Pancreas (tissue), 10 donors: Measurements from ENCODE around the gene TNIP3. TPM values are rescaled to one million over a fixed set of nuclear protein-coding genes. Genes with fewer than 3 reads are reported as not detected.

Experiments
- ATAC-seq, 4 donors: fragments of 200-7000 bp; cut with Tn5 transposase; one replicate each; pipeline versions ENCODE4 v1.8.0 to v1.9.1; 2020; ENCODE audit warnings: mild to moderate bottlenecking in 4 of 4, moderate library complexity in 4 of 4
- DNase-seq, 6 donors: peaks; one replicate each; pipeline ENCODE4 v3.0.0-alpha.2; 2020
- FAIRE-seq: peaks from 2 replicates; lab custom pipeline; 2012; peaks lifted over from hg19 to GRCh38; lab: Jason Lieb, UNC
- H3K27ac ChIP-seq, 4 donors: fragments of 200-600 bp; sonication (generic); 1 replicate in 3 of 4; 2 replicates in 1 of 4; pipeline versions ENCODE4 v1.5.0 to v1.8.0; 2020
- H3K27me3 ChIP-seq, 4 donors: fragments of 200-600 bp; one replicate each; pipeline ENCODE4 v1.8.0; 2021
- H3K36me3 ChIP-seq, 3 donors: fragments of 200-600 bp; sonication (generic) in 1 of 3; one replicate each; pipeline versions ENCODE4 v1.5.0 to v1.8.0; 2020 to 2021
- H3K4me1 ChIP-seq, 3 donors: fragments of 200-600 bp; one replicate each; pipeline ENCODE4 v1.8.0; 2021
- H3K4me3 ChIP-seq, 4 donors: fragments of 200-600 bp; sonication (generic) in 2 of 4; one replicate each; pipeline versions ENCODE4 v1.5.0 to v1.8.0; 2020 to 2021
- H3K9me3 ChIP-seq, 4 donors: fragments of 200-600 bp; one replicate each; pipeline ENCODE4 v1.8.0; 2021
- WGBS, 2 donors: extraction: QIAGEN DNeasy Blood & Tissue Kit; methylation state at CpG; one replicate each; pipeline ENCODE4 v1.1.7; 2013; 5-methylcytosine and 5-hydroxymethylcytosine counted together
- intact Hi-C, 3 donors: fragments of 100-400 bp; cut with DNase I; formaldehyde crosslinking; loops; one replicate each; pipeline versions ENCODE4 v1.11.1 to v1.14.2; 2022
- polyA plus RNA-seq, 2 donors: library from polyadenylated mRNA; stranded (reverse); fragments of 200-250 nt; gene quantifications; one replicate each; pipeline ENCODE4 v1.2.3, GENCODE V29; 2013
- total RNA-seq, 6 donors: library from RNA; stranded (reverse); fragmentation: NEBNext Ultra II Directional in 4 of 6; extraction: Animal tissue kit (Norgen Biotek cat#: 25700) in 4 of 6; gene quantifications; one replicate each; pipeline versions ENCODE4 v1.2.1 to v1.2.4, GENCODE V29; 2021 to 2023
- TF ChIP-seq, protein P1 (sequence below), 4 donors: fragments of 200-600 bp; sonication (generic) in 3 of 4; IDR thresholded peaks; one replicate each; pipeline versions ENCODE4 v1.5.0 to v1.8.0; 2021; ENCODE audit warnings: antibody characterized with exemption in 4 of 4
- donor health status: healthy with polysubstance abuse.
- donor health status: DM: no; HTN: no; CAD: no; lungs with moderate emphysema.
- donor health status: DM: no; HTN: no; CAD: no.
- donor health status: control.
- donor health status: control.
- donor health status: Bipolar disorder and iron deficiency.
- donor health status: DM: yes; HTN: yes; CAD: no.
- donor health status: DM: no; HTN: no; CAD: no.
- donor health status: DM: no; HTN: no; CAD: no.
- donor health status: DM: yes; HTN: yes; CAD: no.

Gene TNIP3
- total and polyA plus RNA-seq, 8 donors, result 0.31 TPM; not detected in 7

DNA sequence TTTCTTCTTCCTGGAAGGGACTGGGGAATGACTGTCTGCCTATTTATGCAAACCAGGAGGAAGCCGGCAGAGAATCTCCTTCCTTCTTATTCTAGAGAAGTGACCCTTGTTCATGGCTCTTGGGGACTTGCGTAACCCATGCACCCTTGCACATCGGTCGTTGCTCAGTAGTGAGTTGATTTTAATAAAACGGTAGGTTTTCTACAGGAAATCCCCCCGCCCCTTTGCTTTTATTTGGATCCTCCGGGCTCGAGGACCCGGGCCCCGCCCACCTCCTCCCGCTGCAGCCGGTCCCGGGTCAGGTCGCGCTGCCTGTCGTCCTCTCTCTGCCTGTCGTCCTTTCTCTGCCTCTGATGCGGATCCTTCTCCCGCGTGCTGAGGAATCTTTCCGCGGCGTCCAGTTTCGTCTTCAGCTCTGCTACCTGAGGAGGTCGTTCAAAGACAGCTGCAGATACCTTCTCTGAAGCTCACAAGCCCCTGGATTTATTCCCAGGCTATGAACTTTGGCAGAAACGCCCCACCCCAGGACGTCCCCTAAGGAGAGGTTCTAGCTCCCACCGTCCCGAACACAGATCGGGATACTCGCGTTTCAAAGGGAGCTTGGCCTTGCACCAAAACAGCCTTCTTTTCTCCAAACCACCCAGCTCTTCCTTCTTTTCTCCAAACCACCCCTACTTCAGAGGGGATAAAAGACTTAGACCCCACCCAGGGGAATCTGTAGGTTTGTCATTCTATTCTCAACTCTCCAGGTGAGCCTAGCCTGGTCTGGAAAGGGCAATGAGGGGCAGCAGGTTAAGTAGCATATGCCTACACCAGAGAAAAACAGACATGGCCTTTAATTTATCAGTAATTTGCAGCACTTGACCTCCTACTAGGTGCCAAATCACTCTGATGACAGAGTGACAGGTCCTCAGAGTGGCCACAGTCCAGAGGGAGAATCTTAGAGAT is 7.0 kb downstream of the TNIP3 start:
- 1 to 2% methylated on average over 32 of the region's 32 CpGs for WGBS, 2 donors
- FAIRE-seq (no peak), DNase-seq (peak in 4 of 6 donors; percentile 18 to 65 (median 38)), ATAC-seq (peak in 3 of 4 donors; percentile 42 to 79 (median 78))
- intact Hi-C loops, result no loop called here
- peaks cover 0 to 13% (median 3%) of the 10 kb centered on the region in 4 donors for H3K27me3 ChIP-seq
- H3K9me3 ChIP-seq, result no peaks in the 10 kb centered on the region
- peaks cover 0 to 7% (median 0%) of the 10 kb centered on the region in 3 donors for H3K4me1 ChIP-seq
- no peak overlapping the region for H3K27ac ChIP-seq
- TF ChIP-seq, protein P1, sequence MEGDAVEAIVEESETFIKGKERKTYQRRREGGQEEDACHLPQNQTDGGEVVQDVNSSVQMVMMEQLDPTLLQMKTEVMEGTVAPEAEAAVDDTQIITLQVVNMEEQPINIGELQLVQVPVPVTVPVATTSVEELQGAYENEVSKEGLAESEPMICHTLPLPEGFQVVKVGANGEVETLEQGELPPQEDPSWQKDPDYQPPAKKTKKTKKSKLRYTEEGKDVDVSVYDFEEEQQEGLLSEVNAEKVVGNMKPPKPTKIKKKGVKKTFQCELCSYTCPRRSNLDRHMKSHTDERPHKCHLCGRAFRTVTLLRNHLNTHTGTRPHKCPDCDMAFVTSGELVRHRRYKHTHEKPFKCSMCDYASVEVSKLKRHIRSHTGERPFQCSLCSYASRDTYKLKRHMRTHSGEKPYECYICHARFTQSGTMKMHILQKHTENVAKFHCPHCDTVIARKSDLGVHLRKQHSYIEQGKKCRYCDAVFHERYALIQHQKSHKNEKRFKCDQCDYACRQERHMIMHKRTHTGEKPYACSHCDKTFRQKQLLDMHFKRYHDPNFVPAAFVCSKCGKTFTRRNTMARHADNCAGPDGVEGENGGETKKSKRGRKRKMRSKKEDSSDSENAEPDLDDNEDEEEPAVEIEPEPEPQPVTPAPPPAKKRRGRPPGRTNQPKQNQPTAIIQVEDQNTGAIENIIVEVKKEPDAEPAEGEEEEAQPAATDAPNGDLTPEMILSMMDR (IDR thresholded peaks at IDR 0.05), result no peak
- H3K4me3 ChIP-seq, result peak overlapping the region in 2 of 4 donors; percentile 30 to 41
- no peaks in the 10 kb centered on the region for H3K36me3 ChIP-seq

DNA sequence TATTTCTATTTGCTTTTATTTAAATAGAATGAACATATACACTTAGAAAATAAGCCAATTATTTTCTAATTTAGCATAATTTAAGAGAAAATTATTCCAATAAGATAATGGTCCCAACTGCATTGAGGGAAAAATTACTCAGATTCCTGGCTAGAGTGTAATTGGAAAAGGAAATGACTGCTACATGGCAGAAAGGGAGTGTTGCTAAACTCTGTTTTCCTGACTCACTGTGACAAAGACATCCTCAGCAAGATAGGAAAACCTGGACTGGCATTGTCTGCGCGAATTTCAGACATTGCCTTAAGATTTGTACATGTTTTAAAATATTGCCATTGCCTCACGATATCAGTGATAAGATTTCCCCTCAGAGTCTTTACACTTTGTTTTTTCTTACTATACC is 8.2 kb downstream of the TNIP3 start:
- TF ChIP-seq, protein P1 (IDR thresholded peaks at IDR 0.05), result no peak
- Histone ChIP-seq H3K9me3 (no peaks in the 10 kb centered on the region), H3K36me3 (no peaks in the 10 kb centered on the region), H3K4me1 (peaks cover 0 to 7% (median 0%) of the 10 kb centered on the region in 3 donors), H3K27ac (no peak overlapping the region), H3K27me3 (peaks cover 0 to 13% (median 5%) of the 10 kb centered on the region in 4 donors), H3K4me3 (no peak overlapping the region)
- ATAC-seq (peak in 1 of 4 donors; percentile 48), DNase-seq (no peak), FAIRE-seq (no peak)
- WGBS, 2 donors, result 68 to 73% methylated on average over 3 of the region's 3 CpGs
- intact Hi-C loops, result no loop called here

DNA sequence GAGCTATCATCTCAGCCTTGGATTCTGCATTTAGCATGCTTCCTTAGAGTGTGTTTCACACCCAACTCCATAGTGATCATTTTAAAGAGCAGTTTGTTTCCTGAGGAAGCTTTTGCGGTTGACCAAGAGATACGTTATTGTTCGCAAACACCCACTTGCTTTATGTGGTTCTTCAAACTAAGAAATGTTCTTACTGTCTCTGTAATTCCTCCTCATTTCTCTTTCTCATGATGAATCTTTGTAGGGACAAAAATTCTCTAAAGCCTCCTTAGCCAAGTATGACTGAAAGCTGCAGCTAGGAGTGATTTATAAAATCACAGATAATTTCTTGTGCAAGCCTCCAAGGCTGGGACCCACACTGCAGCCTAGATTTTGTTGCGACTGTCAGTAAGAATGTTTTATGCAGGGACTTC is 10.0 kb downstream of the TNIP3 start:
- Histone ChIP-seq H3K27ac (no peak overlapping the region), H3K36me3 (no peaks in the 10 kb centered on the region), H3K9me3 (no peaks in the 10 kb centered on the region), H3K27me3 (peaks cover 0 to 13% (median 5%) of the 10 kb centered on the region in 4 donors), H3K4me1 (peaks cover 0 to 7% (median 0%) of the 10 kb centered on the region in 3 donors), H3K4me3 (no peak overlapping the region)
- 80 to 85% methylated on average over 4 of the region's 4 CpGs for WGBS, 2 donors
- no peak for DNase-seq
- no peak for FAIRE-seq
- intact Hi-C loops, result no loop called here
- ATAC-seq, result peak in 1 of 4 donors; percentile 39
- TF ChIP-seq, protein P1 (IDR thresholded peaks at IDR 0.05), result no peak

DNA sequence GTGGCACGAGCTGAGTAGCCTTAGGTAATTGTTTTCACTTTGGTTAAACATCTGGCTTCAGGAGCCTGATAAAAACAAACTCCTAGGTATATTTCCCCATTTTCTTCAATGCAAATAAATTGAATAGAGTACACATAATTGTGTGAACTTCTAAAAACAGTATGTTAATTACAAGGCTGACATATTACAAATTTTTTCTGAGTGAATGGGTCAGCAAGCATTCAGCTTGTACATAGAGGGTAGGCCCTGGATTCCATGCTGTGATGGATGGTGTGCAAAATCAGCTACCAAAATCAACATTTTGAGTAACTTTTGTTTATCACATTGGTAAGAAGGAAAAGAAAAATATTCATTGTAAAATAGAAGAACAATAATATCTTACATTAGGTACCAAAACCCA is 12.2 kb downstream of the TNIP3 start:
- TF ChIP-seq, protein P1 (IDR thresholded peaks at IDR 0.05), result no peak
- peaks cover 0 to 11% (median 2%) of the 10 kb centered on the region in 4 donors for H3K27me3 ChIP-seq
- no peak overlapping the region for H3K27ac ChIP-seq
- ATAC-seq (no peak), DNase-seq (no peak), FAIRE-seq (no peak)
- peaks cover 0 to 7% (median 0%) of the 10 kb centered on the region in 3 donors for H3K4me1 ChIP-seq
- H3K9me3 ChIP-seq, result no peaks in the 10 kb centered on the region
- intact Hi-C loops, result no loop called here
- no peak overlapping the region for H3K4me3 ChIP-seq
- 68 to 76% methylated on average over 1 of the region's 1 CpG for WGBS, 2 donors
- H3K36me3 ChIP-seq, result no peaks in the 10 kb centered on the region
